C4-2B (cell line): ENCODE data around the gene ASH1L.

Experiments used
- CTCF ChIP-seq: fragments of 450-650 bp; conservative IDR thresholded peaks from 2 replicates; pipeline ENCODE4 v1.5.1; 2017; ENCODE audit warnings: mild to moderate bottlenecking
- ZFX ChIP-seq: fragments of 450-650 bp; IDR thresholded peaks from 2 replicates; pipeline ENCODE4 v1.6.1; 2017

- TF ChIP-seq CTCF (no peak), ZFX (no peak)
Observed at GRCh38 chr1:155548706-155549105, 13.9 kb downstream of the ASH1L start.
